Endodermal cell (in vitro differentiated cells): Measurements from ENCODE around the gene SYNE3. TPM values are rescaled to one million over a fixed set of nuclear protein-coding genes. Genes with fewer than 3 reads are reported as not detected.

Experiments
- DNase-seq: peaks from one replicate; pipeline ENCODE4 v3.0.0-alpha.2; 2017
- H3K27ac ChIP-seq: 2 replicates; pipeline ENCODE4 v1.5.1; 2013; ENCODE audit warnings: mild to moderate bottlenecking, low read depth, low read length, moderate library complexity
- H3K27me3 ChIP-seq: 2 replicates; pipeline ENCODE4 v1.6.1; 2013; ENCODE audit warnings: mild to moderate bottlenecking, low read length, moderate library complexity; ENCODE audit not compliant: insufficient read depth, control insufficient read depth, poor library complexity, severe bottlenecking
- H3K36me3 ChIP-seq: 2 replicates; pipeline ENCODE4 v1.7.0; 2013; ENCODE audit warnings: mild to moderate bottlenecking, low read length, moderate library complexity; ENCODE audit not compliant: control insufficient read depth, insufficient read depth
- H3K4me1 ChIP-seq: one replicate; pipeline ENCODE4 v1.7.0; 2013; ENCODE audit warnings: low read length; ENCODE audit not compliant: control insufficient read depth, insufficient read depth
- H3K4me3 ChIP-seq: 2 replicates; pipeline ENCODE4 v1.5.1; 2013; ENCODE audit warnings: mild to moderate bottlenecking, low read length, moderate library complexity
- H3K9ac ChIP-seq: 2 replicates; pipeline ENCODE4 v1.6.1; 2013; ENCODE audit warnings: mild to moderate bottlenecking, low read length, moderate library complexity; ENCODE audit not compliant: poor library complexity, severe bottlenecking; ENCODE audit errors: extremely low read depth
- H3K9me3 ChIP-seq: 2 replicates; pipeline ENCODE4 v1.6.1; 2013; ENCODE audit warnings: mild to moderate bottlenecking, low read length, moderate library complexity; ENCODE audit not compliant: control insufficient read depth
- H3K27ac Mint-ChIP-seq: 2 replicates; pipeline ENCODE4 v1.8.0; 2020; ENCODE audit warnings: mixed read lengths
- H3K27me3 Mint-ChIP-seq: 2 replicates; pipeline ENCODE4 v1.8.0; 2021; ENCODE audit warnings: mild to moderate bottlenecking, mixed read lengths; ENCODE audit not compliant: insufficient read depth
- H3K36me3 Mint-ChIP-seq: 2 replicates; pipeline ENCODE4 v1.8.0; 2020; ENCODE audit warnings: low read depth, mixed read lengths
- H3K4me1 Mint-ChIP-seq: 2 replicates; pipeline ENCODE4 v1.8.0; 2020; ENCODE audit warnings: mixed read lengths
- H3K4me3 Mint-ChIP-seq: 2 replicates; pipeline ENCODE4 v1.8.0; 2020; ENCODE audit warnings: mild to moderate bottlenecking, moderate library complexity, mixed read lengths
- H3K9me3 Mint-ChIP-seq: 2 replicates; pipeline ENCODE4 v1.8.0; 2020; ENCODE audit warnings: mild to moderate bottlenecking, mixed read lengths
- CTCF ChIP-seq: fragments of 200-600 bp; sonication (generic); conservative IDR thresholded peaks from 2 replicates; pipeline ENCODE4 v1.5.0; 2021; ENCODE audit warnings: antibody characterized with exemption, mild to moderate bottlenecking
- WGBS, 2 experiments: methylation state at CpG; one replicate each; pipeline versions ENCODE4 v1.1.5 to v1.1.7; 2013; ENCODE audit warnings: missing lambda C conversion rate in 2 of 2, mixed read lengths in 1 of 2; ENCODE audit not compliant: insufficient coverage in 1 of 2, insufficient read length in 1 of 2; 5-methylcytosine and 5-hydroxymethylcytosine counted together
- total RNA-seq, 2 donors: library from RNA; stranded (reverse); fragmentation: NEBNext Ultra II Directional in 1 of 2; extraction: Animal tissue kit (Norgen Biotek cat#: 25700) in 1 of 2; gene quantifications; 2 replicates in 1 of 2; 3 replicates in 1 of 2; pipeline ENCODE4 v1.2.1, GENCODE V29; 2021

Gene SYNE3
- total RNA-seq, 2 donors from 2014 or later = 1.0 to 5.2 TPM

- Mint-ChIP-seq H3K36me3 (peaks cover 6% of the 10 kb centered on the region), H3K27me3 (no peaks in the 10 kb centered on the region), H3K4me1 (peaks cover 43% of the 10 kb centered on the region), H3K4me3 (no peak overlapping the region), H3K9me3 (no peaks in the 10 kb centered on the region), H3K27ac (no peak overlapping the region)
- Histone ChIP-seq H3K4me3 (no peak overlapping the region), H3K9me3 (no peaks in the 10 kb centered on the region), H3K4me1 (peaks cover 23% of the 10 kb centered on the region), H3K9ac (no peak overlapping the region), H3K27ac (no peak overlapping the region), H3K27me3 (no peaks in the 10 kb centered on the region), H3K36me3 (peaks cover 18% of the 10 kb centered on the region)
- 68 to 80% methylated on average over 3 to 4 of the region's 4 CpGs for WGBS, 2 experiments
- no peak for DNase-seq
- TF ChIP-seq CTCF = peak; percentile 93
These were observed 11.0 kb upstream of the SYNE3 start for GRCh38 chr14:95527387-95528002.

- no peak overlapping the region for H3K4me3 ChIP-seq
- H3K4me3 Mint-ChIP-seq = no peak overlapping the region
- no peak overlapping the region for H3K9ac ChIP-seq
- H3K9me3 ChIP-seq = no peaks in the 10 kb centered on the region
- WGBS, 2 experiments = 92% methylated on average over 8 of the region's 9 CpGs
- H3K36me3 Mint-ChIP-seq = no peaks in the 10 kb centered on the region
- H3K9me3 Mint-ChIP-seq = no peaks in the 10 kb centered on the region
- no peaks in the 10 kb centered on the region for H3K27me3 Mint-ChIP-seq
- H3K27ac ChIP-seq = no peak overlapping the region
- no peak for DNase-seq
- H3K4me1 Mint-ChIP-seq = peaks cover 36% of the 10 kb centered on the region
- peaks cover 12% of the 10 kb centered on the region for H3K36me3 ChIP-seq
- H3K27me3 ChIP-seq = no peaks in the 10 kb centered on the region
- TF ChIP-seq CTCF = no peak
- no peak overlapping the region for H3K27ac Mint-ChIP-seq
- peaks cover 23% of the 10 kb centered on the region for H3K4me1 ChIP-seq
These were observed 10.3 kb upstream of the SYNE3 start for GRCh38 chr14:95526483-95527386.

GRCh38 chr14:95525999-95526398 is 9.5 kb upstream of the SYNE3 start:
- Histone ChIP-seq H3K9me3 (no peaks in the 10 kb centered on the region), H3K27me3 (no peaks in the 10 kb centered on the region), H3K4me3 (no peak overlapping the region), H3K27ac (no peak overlapping the region), H3K9ac (no peak overlapping the region), H3K36me3 (peaks cover 9% of the 10 kb centered on the region), H3K4me1 (peaks cover 23% of the 10 kb centered on the region)
- no peak for DNase-seq
- WGBS, 2 experiments = 78 to 84% methylated on average over 5 of the region's 5 CpGs
- H3K27me3 Mint-ChIP-seq = no peaks in the 10 kb centered on the region
- peaks cover 32% of the 10 kb centered on the region for H3K4me1 Mint-ChIP-seq
- H3K4me3 Mint-ChIP-seq = no peak overlapping the region
- no peak for TF ChIP-seq CTCF
- H3K27ac Mint-ChIP-seq = no peak overlapping the region
- H3K36me3 Mint-ChIP-seq = no peaks in the 10 kb centered on the region
- no peaks in the 10 kb centered on the region for H3K9me3 Mint-ChIP-seq
